8988T (cell line): ENCODE measurements around the gene RNF213.
"Not testable (repeated sequence)": the region's sequence is repeated elsewhere in the genome, so short reads cannot be mapped to it uniquely, and the experiment has no call there.

Source experiments
- DNase-seq: peaks from one replicate; pipeline ENCODE4 v3.0.0; 2011

Gene RNF213

DNA sequence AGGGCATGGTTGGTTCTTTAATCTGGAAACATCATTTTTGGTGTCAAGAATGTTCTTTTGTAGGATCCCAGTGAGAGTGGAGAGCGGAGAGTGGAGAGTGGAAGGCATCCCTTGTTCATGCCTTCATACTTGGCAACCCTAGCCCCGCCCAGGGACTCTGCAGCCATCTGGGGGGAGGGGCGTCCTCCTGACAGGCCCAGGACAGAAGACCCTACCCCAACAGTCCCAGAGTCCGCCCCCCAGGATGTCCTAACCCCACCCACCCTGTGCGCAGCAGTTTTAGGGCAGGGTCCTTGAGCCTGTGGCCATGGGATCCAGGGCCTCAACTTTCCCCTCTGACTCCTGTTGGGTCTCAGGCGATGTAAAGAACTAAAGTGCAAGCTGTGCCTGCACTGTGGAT, 36.0 kb upstream of the RNF213 start:
- DNase-seq = no peak

GRCh38 chr17:80225230-80225629, 35.4 kb upstream of the RNF213 start:
- DNase-seq = no peak

GRCh38 chr17:80227156-80227555, 33.5 kb upstream of the RNF213 start:
- no peak for DNase-seq

- DNase-seq = no peak
Measured at GRCh38 chr17:80227666-80228065, 33.0 kb upstream of the RNF213 start.

- no peak for DNase-seq
Measured at GRCh38 chr17:80228477-80228876, 32.2 kb upstream of the RNF213 start.

GRCh38 chr17:80229011-80229410, 31.6 kb upstream of the RNF213 start:
- DNase-seq = no peak

GRCh38 chr17:80232438-80232837, 28.2 kb upstream of the RNF213 start:
- DNase-seq = no peak

DNA sequence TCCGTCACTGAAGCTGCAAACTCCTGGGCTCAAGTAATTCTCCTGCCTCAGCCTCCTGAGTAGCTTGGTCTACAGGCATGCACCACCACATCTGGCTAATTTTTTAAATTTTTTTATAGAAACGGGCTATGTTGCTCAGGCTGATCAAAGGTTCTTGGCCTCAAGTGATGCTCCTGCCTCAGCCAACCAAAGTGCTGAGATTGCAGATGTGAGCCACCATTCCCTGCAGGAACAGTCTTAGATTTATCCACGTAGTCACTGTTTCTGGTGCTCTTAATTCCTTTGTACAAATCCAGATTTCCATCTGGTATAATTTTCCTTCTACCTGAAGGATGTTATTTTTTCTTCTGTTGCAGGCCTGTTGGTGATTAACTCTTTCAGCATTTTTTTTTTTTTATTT, 27.4 kb upstream of the RNF213 start:
- no peak for DNase-seq

DNA sequence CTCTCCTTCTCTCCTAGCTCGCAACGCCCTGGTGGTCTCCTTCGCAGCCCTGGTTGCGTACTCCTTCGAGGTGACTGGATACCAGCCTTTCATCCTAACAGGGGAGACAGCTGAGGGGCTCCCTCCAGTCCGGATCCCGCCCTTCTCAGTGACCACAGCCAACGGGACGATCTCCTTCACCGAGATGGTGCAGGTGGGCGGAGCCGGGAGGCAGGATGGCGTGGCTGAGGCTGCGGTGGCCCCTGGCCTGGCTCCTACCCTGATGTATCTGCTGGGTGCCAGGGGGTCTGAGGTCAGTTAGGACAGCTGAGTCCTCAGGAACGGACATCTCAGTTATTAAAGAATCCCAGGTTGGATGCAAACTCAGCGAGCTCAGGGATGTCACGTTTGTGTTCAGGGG, 23.7 kb upstream of the RNF213 start:
- no peak for DNase-seq

GRCh38 chr17:80237386-80237785, 23.3 kb upstream of the RNF213 start:
- DNase-seq = no peak

DNA sequence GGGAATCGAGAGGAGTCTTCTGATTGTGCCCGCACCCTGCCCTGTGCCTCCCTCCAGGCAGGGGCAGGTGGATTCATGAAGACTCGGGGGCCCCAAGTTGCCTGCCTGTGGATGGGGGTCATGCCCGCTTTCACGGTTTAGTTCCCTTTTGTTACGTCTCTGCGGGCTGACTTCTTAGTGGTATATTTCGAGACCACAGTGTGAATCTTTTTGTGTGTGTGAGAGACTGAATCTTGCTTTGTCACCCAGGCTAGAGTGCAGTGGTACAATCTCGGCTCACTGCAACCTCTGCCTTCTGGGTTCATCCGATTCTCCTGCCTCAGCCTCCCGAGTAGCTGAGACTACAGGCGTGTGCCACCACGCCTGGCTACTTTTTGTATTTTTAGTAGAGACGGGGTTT, 18.1 kb upstream of the RNF213 start:
- no peak for DNase-seq

DNA sequence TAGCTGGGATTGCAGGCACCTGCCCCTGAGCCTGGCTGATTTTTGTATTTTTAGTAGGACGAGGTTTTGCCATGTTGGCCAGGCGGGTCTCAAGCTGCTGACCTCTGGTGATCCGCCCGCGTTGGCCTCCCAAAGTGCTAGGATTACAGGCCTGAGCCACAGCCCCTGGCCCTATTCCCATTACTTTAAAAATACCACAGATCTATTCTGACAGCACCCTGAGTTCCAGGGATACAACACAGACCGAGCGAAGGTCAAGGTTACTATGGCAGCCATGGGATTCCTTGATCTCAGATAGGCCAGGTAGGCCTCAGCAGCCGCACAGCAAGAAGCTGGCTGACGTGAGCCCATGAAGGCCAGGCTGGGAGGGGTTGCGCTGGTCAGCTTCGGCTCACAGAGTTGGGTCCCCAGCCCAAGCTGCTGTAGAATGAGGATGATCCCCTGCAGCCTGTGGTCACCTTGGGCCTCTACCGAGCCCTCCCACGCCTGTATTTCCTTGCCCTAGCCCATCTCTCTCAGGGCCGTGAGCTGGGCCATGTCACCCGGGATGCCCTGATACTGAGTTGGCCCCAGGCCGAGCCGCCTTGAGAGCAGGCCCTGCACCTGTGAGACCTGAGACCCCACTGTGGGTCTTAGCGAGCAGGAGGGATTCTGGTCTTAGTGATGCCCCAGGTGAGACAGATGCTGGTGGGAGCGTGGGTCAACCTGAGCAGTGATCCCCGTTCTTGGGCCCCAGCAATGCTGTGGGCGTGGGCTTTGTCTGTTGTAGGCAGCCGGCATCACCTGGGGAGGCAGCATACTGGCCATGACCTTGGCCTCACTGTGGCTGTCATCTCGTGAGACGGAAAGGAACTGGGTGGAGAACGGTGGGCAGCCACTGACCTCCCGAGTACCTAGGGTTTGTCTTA, 16.9 kb upstream of the RNF213 start:
- DNase-seq = no peak

GRCh38 chr17:80244448-80244847, 16.2 kb upstream of the RNF213 start:
- not testable (repeated sequence) for DNase-seq

DNA sequence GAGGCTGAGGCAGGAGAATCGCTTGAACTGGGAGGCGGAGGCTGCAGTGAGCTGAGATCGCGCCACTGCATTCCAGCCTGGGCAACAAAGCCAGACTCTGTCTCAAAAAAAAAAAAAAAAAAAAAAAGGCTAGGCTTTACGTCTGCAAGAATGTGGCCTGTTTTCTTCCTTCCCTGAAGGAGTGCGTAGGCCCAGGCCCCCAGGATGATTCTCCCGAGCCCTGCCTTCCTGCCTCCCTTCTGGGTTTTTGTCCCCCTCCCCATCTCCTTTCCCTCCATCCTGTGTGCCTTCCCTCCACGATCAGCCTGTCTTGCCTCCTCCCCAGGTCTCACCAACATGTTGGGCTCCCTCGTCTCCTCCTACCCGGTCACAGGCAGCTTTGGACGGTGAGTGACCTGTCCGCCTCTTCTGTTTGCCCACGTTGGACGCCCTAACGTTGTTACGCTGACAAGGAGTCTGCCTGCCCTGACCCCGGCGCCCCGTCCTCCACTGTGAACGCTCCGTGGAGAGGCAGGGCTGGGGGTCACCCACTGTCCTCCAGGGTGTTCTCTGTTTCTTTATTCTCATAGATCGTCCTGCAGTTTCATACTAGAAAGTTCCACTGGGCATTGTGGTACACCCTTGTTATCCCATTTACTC, 15.7 kb upstream of the RNF213 start:
- no peak for DNase-seq

DNA sequence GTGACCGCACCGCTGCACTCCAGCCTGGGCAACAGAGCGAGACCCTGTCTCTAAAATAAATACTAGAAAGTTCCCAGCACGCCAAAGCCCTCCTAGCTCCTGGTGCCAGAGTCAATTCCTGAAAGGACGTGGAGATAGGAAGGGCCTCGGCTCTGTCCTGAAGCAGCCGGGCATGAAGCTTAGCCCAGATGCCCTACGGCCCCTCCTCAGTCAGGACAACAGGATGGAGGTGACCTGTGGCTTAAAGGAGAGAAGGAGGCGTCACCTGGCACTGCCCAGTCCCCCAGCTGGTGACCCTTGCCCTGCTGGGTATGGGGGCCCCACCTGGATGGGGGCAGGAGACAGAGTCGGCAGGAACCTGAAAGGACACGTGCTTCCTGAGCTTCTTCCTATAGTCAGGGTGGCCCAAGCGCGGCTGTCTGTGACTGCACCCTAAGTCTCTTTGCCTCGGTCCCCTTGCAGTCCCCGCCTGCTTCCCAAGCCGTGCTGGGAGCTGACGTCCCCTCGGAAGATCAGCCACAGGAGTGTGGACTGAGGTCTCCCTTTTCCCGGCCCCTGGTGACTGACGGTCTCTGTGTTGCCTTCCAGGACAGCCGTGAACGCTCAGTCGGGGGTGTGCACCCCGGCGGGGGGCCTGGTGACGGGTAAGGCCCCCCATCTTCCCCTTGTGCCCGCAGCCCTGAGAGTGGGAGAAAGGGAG, 14.9 kb upstream of the RNF213 start:
- no peak for DNase-seq

DNA sequence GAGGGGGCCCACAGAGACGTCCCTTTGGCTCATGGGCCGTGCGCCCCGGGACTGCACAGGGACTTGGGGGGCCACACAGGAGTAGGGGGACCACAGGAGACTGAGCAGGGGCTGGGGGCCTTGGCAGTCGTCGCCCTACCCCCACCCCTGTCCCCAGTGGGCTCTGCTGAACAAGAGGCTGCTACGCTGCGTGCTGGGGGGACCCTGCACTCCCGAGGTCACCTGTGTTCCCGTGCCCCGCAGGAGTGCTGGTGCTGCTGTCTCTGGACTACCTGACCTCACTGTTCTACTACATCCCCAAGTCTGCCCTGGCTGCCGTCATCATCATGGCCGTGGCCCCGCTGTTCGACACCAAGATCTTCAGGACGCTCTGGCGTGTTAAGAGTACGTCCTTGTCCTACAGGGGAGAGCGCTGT, 14.4 kb upstream of the RNF213 start:
- DNase-seq = no peak

DNA sequence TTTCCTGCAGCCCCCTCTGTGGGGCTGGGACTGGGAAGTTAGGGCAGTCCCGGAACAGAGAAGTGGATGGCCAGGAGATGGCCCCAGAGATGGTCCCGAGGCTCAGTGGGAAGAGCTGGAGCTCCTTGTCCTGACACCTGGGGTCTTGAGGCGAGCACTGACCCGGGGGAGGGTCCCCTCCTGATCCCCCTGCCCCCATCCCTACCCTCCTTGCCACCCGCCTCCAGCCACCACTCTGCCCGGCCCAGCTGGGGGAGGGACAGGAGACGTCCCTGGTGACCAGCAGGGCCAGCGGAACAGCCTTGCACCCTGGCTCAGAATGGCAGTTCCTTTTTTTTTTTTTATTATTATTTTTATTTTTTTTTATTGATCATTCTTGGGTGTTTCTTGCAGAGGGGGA, 13.9 kb upstream of the RNF213 start:
- no peak for DNase-seq

- no peak for DNase-seq
Measured at GRCh38 chr17:80247561-80247960, 13.1 kb upstream of the RNF213 start.

- no peak for DNase-seq
Measured at GRCh38 chr17:80248001-80248893, 12.4 kb upstream of the RNF213 start.

DNA sequence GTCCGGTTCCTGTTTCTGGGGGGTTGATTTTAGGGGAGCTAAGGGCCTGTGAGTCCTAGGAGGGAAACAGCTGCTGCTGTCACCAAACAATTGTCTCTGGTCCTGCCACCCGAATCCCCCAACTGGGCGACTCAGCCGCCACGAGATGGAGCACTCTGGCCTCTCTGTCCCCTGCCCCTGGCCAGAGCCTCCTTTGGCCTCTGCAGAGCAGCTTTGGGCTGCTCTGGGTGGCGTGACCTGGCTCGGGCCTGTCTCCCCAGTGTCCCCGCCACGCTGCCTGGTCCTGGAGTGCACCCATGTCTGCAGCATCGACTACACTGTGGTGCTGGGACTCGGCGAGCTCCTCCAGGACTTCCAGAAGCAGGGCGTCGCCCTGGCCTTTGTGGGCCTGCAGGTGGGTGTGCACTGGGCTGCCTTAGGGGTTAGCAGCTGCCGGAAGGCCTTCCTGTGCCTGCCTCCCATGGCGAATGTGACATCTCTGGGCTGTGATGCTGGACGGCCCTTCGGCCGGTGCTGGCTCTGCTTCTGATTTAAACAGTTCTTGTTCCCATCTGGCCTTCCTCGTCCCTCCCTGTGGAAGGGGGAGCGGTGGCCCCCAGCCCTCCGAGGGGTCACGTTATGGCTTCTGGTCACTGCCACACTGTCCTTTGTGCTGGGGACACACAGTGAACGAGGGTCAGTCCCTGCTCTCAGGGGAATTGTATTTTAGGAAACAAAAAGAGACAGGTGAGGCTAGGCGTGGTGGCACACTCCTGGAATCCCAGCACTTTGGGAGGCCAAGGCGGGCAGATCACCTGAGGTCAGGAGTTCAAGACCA, 11.6 kb upstream of the RNF213 start:
- no peak for DNase-seq

- no peak for DNase-seq
Measured at GRCh38 chr17:80251966-80252365, 8.7 kb upstream of the RNF213 start.

GRCh38 chr17:80252871-80253270, 7.8 kb upstream of the RNF213 start:
- DNase-seq = peak; percentile 82
